Endothelial cell of umbilical vein (primary cell): Measurements from ENCODE around the gene ARNT2. TPM values are rescaled to one million over a fixed set of nuclear protein-coding genes. Genes with fewer than 3 reads are reported as not detected.

Experiments used
- BruUV-seq: library from RNA; stranded (reverse); fragments of 400-500 nt; replicated peaks from 2 replicates; lab custom pipeline; 2021; lab: Mats Ljungman, UMichigan
- CTCF ChIA-PET: fragments of 300-600, 350-600 bp; sonication (Branson Sonifier 250); formaldehyde crosslinking; loops from one replicate; lab custom pipeline; 2021; ENCODE audit warnings: antibody characterized with exemption, inconsistent platforms; lab: Charles Lee
- POLR2A ChIA-PET: fragments of 300-600, 350-600 bp; sonication (Branson Sonifier 250); formaldehyde crosslinking; loops from one replicate; lab custom pipeline; 2021; ENCODE audit warnings: antibody characterized with exemption, inconsistent platforms; lab: Charles Lee
- DNase-seq: peaks from one replicate; pipeline ENCODE4 v3.0.0-alpha.2; 2011; ENCODE audit warnings: low read depth, low spot score
- FAIRE-seq: peaks from 2 replicates; lab custom pipeline; 2011; peaks lifted over from hg19 to GRCh38; lab: Jason Lieb, UNC
- H2AFZ ChIP-seq: 2 replicates; pipeline ENCODE4 v1.6.0; 2012; ENCODE audit warnings: low read depth, low read length, control low read depth, inconsistent platforms
- H3K27ac ChIP-seq: 2 replicates; pipeline ENCODE4 v1.5.1; 2011; ENCODE audit warnings: low read depth, mild to moderate bottlenecking, control low read depth, low read length, moderate library complexity; ENCODE audit not compliant: insufficient read depth
- H3K27me3 ChIP-seq, 2 experiments: 2 replicates each; pipeline versions ENCODE4 v1.6.0 to v1.6.1; 2011; ENCODE audit warnings: low read length in 2 of 2, mixed read lengths in 1 of 2; ENCODE audit not compliant: control insufficient read depth in 2 of 2, insufficient read depth in 2 of 2
- H3K36me3 ChIP-seq, 2 experiments: 2 replicates in 1 of 2; 3 replicates in 1 of 2; pipeline ENCODE4 v1.5.1; 2011; ENCODE audit warnings: low read length in 2 of 2, mild to moderate bottlenecking in 1 of 2, moderate library complexity in 1 of 2; ENCODE audit not compliant: control insufficient read depth in 2 of 2, insufficient read depth in 2 of 2; ENCODE audit errors: extremely low read depth in 1 of 2
- H3K4me1 ChIP-seq: 3 replicates; pipeline ENCODE4 v1.5.1; 2011; ENCODE audit warnings: mild to moderate bottlenecking, low read length; ENCODE audit not compliant: control insufficient read depth, insufficient read depth; ENCODE audit errors: extremely low read depth
- H3K4me2 ChIP-seq: 2 replicates; pipeline ENCODE4 v1.6.1; 2011; ENCODE audit warnings: low read length, control low read depth, mixed read lengths; ENCODE audit not compliant: insufficient read depth
- H3K4me3 ChIP-seq, 3 experiments: fragments of 200-600 bp in 1 of 3; sonication (generic), shearing (Covaris generic) in 1 of 3; replicated peaks in 1 of 3; 2 replicates each; pipeline ENCODE4 v1.5.1; 2011 to 2016; ENCODE audit warnings: control low read depth in 3 of 3, low read length in 3 of 3, mild to moderate bottlenecking in 2 of 3, inconsistent platforms in 1 of 3, low read depth in 1 of 3, moderate library complexity in 1 of 3; ENCODE audit not compliant: insufficient read depth in 1 of 3
- H3K79me2 ChIP-seq: 2 replicates; pipeline ENCODE4 v1.6.0; 2012; ENCODE audit warnings: low read length, inconsistent platforms; ENCODE audit not compliant: control insufficient read depth, insufficient read depth
- H3K9ac ChIP-seq: replicated peaks from 2 replicates; pipeline ENCODE3; 2011; ENCODE audit warnings: low read length, control low read depth; ENCODE audit not compliant: insufficient read depth; ENCODE audit errors: extremely low read depth
- H3K9me1 ChIP-seq: replicated peaks from 3 replicates; pipeline ENCODE4 v1.6.0; 2011; ENCODE audit warnings: mild to moderate bottlenecking, low read length; ENCODE audit not compliant: control insufficient read depth, insufficient read depth; ENCODE audit errors: extremely low read depth
- H3K9me3 ChIP-seq: replicated peaks from 2 replicates; pipeline ENCODE4 v1.5.1; 2012; ENCODE audit warnings: low read length, inconsistent platforms; ENCODE audit not compliant: control insufficient read depth, insufficient read depth
- H4K20me1 ChIP-seq: replicated peaks from 2 replicates; pipeline ENCODE3; 2011; ENCODE audit warnings: mild to moderate bottlenecking, low read length; ENCODE audit not compliant: control insufficient read depth, insufficient read depth; ENCODE audit errors: extremely low read depth
- CTCF ChIP-seq, 2 donors: IDR thresholded peaks; 1 replicate in 1 of 2; 2 replicates in 1 of 2; pipeline ENCODE4 v1.5.1; 2011; ENCODE audit warnings: low read length in 2 of 2, mild to moderate bottlenecking in 2 of 2, moderate library complexity in 2 of 2, control low read depth in 1 of 2, inconsistent platforms in 1 of 2, low read depth in 1 of 2; ENCODE audit not compliant: insufficient read depth in 1 of 2; ENCODE audit errors: extremely low read depth in 1 of 2
- EZH2 ChIP-seq: IDR thresholded peaks from 2 replicates; pipeline ENCODE4 v1.6.1; 2012; ENCODE audit warnings: borderline replicate concordance, low read depth, mild to moderate bottlenecking, moderate library complexity, low read length, inconsistent platforms; ENCODE audit not compliant: severe bottlenecking
- FOS ChIP-seq: IDR thresholded peaks from 2 replicates; pipeline ENCODE4 v1.6.1; 2011; ENCODE audit warnings: mild to moderate bottlenecking, low read length, moderate library complexity, borderline replicate concordance; ENCODE audit not compliant: insufficient read depth
- GATA2 ChIP-seq: IDR thresholded peaks from 2 replicates; pipeline ENCODE4 v1.7.0; 2011; ENCODE audit warnings: low read depth, mild to moderate bottlenecking, moderate library complexity, mixed read lengths, low read length; ENCODE audit not compliant: insufficient read length, insufficient read depth
- JUN ChIP-seq: IDR thresholded peaks from 2 replicates; pipeline ENCODE4 v1.6.1; 2011; ENCODE audit warnings: borderline replicate concordance, low read depth; ENCODE audit not compliant: insufficient read length, insufficient read depth
- MYC ChIP-seq: IDR thresholded peaks from one replicate; pipeline ENCODE4 v1.6.1; 2011; ENCODE audit warnings: mild to moderate bottlenecking, low read depth, low read length
- POLR2A ChIP-seq: IDR thresholded peaks from 2 replicates; pipeline ENCODE4 v1.6.1; 2012; ENCODE audit warnings: low read depth, mild to moderate bottlenecking, control low read depth, low read length
- POLR2AphosphoS5 ChIP-seq: IDR thresholded peaks from 2 replicates; pipeline ENCODE4 v1.6.1; 2012; ENCODE audit warnings: low read depth, mild to moderate bottlenecking, control low read depth, low read length, moderate library complexity; ENCODE audit not compliant: insufficient read depth
- dilution Hi-C: fragments of 300-500 bp; cut with MboI; formaldehyde crosslinking; loops from one replicate; pipeline ENCODE4 v1.15.0; 2019; ENCODE audit warnings: low sequenced_read_pairs; ENCODE audit not compliant: extremely low pct_ligation_motif_present
- intact Hi-C: fragments of 100-400 bp; cut with micrococcal nuclease; formaldehyde crosslinking; loops from one replicate; pipeline ENCODE4 v1.10.0; 2022
- polyA plus RNA-seq, 4 experiments: library from polyadenylated mRNA; depleted of rRNA in 3 of 4; stranded (reverse) in 3 of 4; unstranded in 1 of 4; fragments of >200 nt; gene quantifications; 2 replicates each; pipeline versions ENCODE4 v1.2.1 to v1.2.3, GENCODE V29; 2011 to 2012; ENCODE audit warnings: missing spikeins in 1 of 4
- total RNA-seq: library from RNA; stranded (reverse); gene quantifications from 2 replicates; pipeline ENCODE4 v1.2.3, GENCODE V29; 2021
- TF ChIP-seq, protein P1 (sequence below): IDR thresholded peaks from 2 replicates; pipeline ENCODE4 v1.6.1; 2011; ENCODE audit not compliant: insufficient read depth, insufficient read length

Gene ARNT2
- total and polyA plus RNA-seq, 2 donors (not counting 3 experiments of a cell fraction or from before 2014, with no cell fraction given), result 0.03 to 0.20 TPM

DNA sequence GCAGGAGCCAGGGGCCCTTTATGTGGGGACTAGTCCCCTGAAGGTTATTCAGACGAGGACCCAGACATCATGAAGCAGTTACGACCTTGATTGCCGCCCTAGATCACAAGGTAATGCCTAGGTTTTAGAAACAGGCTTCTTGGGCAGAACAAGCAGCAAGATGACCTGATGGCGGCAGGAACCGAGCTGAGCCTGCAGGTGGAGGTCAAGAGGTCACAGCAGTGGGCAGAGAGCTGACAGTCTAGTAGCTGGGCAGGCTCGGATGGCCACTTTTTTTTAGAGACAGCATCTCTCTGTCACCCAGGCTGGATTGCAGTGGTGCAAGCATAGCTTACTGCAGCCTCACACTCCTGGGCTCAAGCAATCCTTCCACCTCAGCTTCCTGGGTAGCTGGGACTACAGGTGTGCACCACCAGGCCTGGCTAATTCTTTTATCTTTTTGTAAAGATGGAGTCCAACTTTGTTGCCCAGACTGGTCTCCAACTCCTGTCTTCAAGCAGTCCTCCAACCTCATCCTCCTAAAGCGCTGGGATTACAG, 207.4 kb downstream of the ARNT2 start:
- FAIRE-seq (peak; percentile 8), DNase-seq (no peak)
- no peak overlapping the region for H2AFZ ChIP-seq
- H3K27ac ChIP-seq, result no peak overlapping the region
- no peak overlapping the region for H3K4me3 ChIP-seq
- dilution Hi-C loops (no loop called here), intact Hi-C loops (no loop called here)
- POLR2A ChIA-PET, result no interaction called here
- no peaks in the 10 kb centered on the region for H3K9me3 ChIP-seq
- no peaks in the 10 kb centered on the region for H3K79me2 ChIP-seq
- TF ChIP-seq CTCF (IDR thresholded peaks at IDR 0.05; ENCODE audit: extremely low read depth in 1 of 2, insufficient read depth in 1 of 2, low read depth in 1 of 2, low read length in 2 of 2), result no peak
- no peak for TF ChIP-seq MYC
- TF ChIP-seq POLR2AphosphoS5, result no peak
- TF ChIP-seq EZH2, result no peak
- TF ChIP-seq FOS, result no peak
- no peak for TF ChIP-seq GATA2
- TF ChIP-seq, protein P1, sequence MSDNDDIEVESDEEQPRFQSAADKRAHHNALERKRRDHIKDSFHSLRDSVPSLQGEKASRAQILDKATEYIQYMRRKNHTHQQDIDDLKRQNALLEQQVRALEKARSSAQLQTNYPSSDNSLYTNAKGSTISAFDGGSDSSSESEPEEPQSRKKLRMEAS, result no peak
- no peak for TF ChIP-seq POLR2A
- TF ChIP-seq JUN, result no peak
- H3K9me1 ChIP-seq, result no peaks in the 10 kb centered on the region
- no peaks in the 10 kb centered on the region for H3K27me3 ChIP-seq
- no peaks in the 10 kb centered on the region for H4K20me1 ChIP-seq
- H3K36me3 ChIP-seq, result no peaks in the 10 kb centered on the region
- H3K9ac ChIP-seq, result no peak overlapping the region
- no peak overlapping the region for H3K4me2 ChIP-seq
- CTCF ChIA-PET, result interaction anchor here (2.9 kb wide), 1 partner anchor 9 kb away, joined by 17 read pairs; no protein-coding TSS in a partner anchor
- H3K4me1 ChIP-seq, result peaks cover 23% of the 10 kb centered on the region
- no TSS peak for BruUV-seq
